HEK293T (cell line): ENCODE results near the gene IFT81.

Experiments
- ELF4 ChIP-seq: fragments of 450-650 bp; IDR thresholded peaks from 2 replicates; pipeline ENCODE4 v1.6.1; 2017; ENCODE audit warnings: antibody characterized with exemption
- FOXM1 ChIP-seq: fragments of 450-650 bp; IDR thresholded peaks from 2 replicates; pipeline ENCODE4 v1.6.1; 2017; ENCODE audit warnings: mild to moderate bottlenecking, borderline replicate concordance
- PKNOX1 ChIP-seq: fragments of 450-650 bp; IDR thresholded peaks from 2 replicates; pipeline ENCODE4 v1.6.1; 2016

- TF ChIP-seq FOXM1 (no peak), ELF4 (no peak), PKNOX1 (no peak)
Observed at GRCh38 chr12:110252716-110253115, 128.6 kb downstream of the IFT81 start.
